Kidney epithelial cell (primary cell): ENCODE measurements around the gene REEP2. TPM values are rescaled to one million over a fixed set of nuclear protein-coding genes. Genes with fewer than 3 reads are reported as not detected.

Experiments used
- DNase-seq: peaks from one replicate; pipeline ENCODE4 v3.0.0-alpha.2; 2010; ENCODE audit warnings: low read depth
- H3K27me3 ChIP-seq: 2 replicates; pipeline ENCODE4 v1.6.0; 2011; ENCODE audit warnings: low read length; ENCODE audit not compliant: control insufficient read depth, insufficient read depth
- H3K36me3 ChIP-seq: 2 replicates; pipeline ENCODE4 v1.5.1; 2011; ENCODE audit warnings: low read length; ENCODE audit not compliant: control insufficient read depth, insufficient read depth
- H3K4me3 ChIP-seq: 2 replicates; pipeline ENCODE4 v1.5.1; 2011; ENCODE audit warnings: low read depth, mild to moderate bottlenecking, control low read depth, low read length
- total RNA-seq: library from RNA; depleted of rRNA; stranded (reverse); fragments of >200 nt; gene quantifications from 2 replicates; pipeline ENCODE4 v1.2.3, GENCODE V29; 2015
- TF ChIP-seq, protein P1 (sequence below): IDR thresholded peaks from 2 replicates; pipeline ENCODE4 v1.5.1; 2011; ENCODE audit warnings: mild to moderate bottlenecking, moderate library complexity, low read length, control low read depth, inconsistent platforms; ENCODE audit not compliant: insufficient read depth, poor library complexity, severe bottlenecking

REEP2 gene
- total RNA-seq, 1 donor from 2014 or later: 34.7 TPM

DNA sequence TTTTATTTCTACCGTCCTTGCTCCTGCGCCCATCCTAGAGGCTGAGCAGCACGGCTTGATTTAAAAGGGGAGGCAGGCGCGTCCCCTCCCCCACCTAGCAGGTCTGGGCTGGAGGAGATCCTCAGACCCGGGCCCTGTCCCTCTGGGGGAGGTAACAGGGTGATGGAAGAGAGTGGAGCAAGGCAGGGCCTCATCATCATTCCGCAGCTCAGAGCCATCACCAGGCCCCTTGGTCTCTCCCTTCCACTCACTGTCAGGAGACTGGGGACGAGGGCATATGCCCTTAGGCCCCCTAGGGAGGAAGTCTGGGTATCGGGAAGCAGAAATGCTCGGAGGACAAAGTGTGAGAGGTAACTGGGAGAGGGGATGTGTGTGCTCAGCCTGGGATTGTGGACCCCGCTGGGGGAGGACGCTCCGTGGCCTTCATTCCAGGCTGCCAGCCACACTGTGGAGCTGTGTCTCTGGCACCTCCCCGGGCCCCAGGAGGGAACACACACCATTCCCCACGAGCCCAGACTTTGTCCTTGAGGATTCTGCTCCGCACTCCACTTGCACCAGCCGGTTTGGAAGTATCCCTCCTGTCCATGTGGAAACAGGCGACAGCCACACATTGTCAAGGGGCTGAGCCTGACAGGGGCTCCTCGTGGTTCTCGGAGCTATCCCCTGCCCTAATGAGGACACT, 761 bp downstream of the REEP2 start:
- Histone ChIP-seq H3K27me3 (no peaks in the 10 kb centered on the region), H3K36me3 (peaks cover 1% of the 10 kb centered on the region), H3K4me3 (peak overlapping the region; percentile 60)
- TF ChIP-seq, protein P1, sequence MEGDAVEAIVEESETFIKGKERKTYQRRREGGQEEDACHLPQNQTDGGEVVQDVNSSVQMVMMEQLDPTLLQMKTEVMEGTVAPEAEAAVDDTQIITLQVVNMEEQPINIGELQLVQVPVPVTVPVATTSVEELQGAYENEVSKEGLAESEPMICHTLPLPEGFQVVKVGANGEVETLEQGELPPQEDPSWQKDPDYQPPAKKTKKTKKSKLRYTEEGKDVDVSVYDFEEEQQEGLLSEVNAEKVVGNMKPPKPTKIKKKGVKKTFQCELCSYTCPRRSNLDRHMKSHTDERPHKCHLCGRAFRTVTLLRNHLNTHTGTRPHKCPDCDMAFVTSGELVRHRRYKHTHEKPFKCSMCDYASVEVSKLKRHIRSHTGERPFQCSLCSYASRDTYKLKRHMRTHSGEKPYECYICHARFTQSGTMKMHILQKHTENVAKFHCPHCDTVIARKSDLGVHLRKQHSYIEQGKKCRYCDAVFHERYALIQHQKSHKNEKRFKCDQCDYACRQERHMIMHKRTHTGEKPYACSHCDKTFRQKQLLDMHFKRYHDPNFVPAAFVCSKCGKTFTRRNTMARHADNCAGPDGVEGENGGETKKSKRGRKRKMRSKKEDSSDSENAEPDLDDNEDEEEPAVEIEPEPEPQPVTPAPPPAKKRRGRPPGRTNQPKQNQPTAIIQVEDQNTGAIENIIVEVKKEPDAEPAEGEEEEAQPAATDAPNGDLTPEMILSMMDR: no peak
- no peak for DNase-seq

DNA sequence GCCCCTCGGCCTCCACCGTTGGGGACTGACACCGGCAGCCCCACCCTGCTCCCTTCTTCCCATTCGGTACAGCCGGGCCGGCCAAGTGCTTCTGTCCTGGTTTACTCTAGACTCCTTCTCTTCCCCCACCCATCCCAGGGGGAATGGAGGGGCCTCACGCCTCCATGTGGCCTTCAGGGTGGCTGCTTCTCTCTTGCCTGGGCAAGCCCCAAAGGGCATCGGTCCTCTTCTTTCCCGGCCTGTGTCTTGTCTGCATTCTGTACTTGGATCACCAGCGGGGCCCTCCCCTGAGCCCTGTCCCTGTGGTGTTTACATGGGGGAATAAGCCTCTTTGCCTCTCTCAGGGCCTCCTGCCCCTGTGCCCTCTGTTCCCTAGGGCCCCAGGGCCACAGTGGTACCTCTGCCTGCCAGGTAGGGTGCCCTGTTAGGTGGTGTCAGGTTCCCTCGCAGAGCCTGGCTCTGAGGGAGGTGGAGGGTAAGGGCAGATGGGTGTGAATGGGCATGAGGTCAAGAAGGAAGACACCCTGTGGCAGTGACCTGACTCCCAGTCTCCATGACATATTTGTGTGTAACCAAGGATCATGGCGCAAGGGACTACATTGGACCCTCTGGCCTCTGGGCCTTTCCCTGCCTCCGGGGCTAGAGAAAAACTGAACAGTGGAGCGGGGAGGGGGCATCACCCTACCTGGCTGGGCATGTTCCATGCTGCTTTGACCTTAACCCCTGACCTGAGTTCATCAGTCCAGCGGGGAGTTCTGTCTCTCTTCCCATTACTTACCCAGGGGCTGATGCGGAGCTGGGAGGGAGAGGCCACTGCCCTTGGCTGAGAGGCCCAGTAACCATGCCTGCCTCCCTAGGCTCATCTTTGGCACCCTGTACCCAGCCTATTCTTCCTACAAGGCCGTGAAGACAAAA, 1.6 kb downstream of the REEP2 start:
- no peak for DNase-seq

DNA sequence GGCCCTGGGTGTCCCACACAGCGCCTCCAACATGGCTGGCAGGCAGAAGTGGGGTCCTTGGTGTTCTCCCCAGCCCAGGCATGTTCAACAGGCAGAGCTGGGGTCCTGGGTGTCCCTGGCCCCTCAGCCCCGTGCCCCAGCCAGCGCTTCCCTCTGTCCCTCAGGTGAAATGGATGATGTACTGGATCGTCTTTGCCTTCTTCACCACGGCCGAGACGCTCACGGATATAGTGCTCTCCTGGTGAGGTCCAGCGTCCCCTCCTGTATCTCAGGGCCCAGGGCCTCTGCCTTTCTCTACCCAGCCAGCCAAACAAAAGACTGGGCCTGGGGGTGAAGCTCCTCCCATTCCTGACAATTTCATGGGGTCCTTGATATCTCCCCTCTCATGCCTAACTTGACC, 2.4 kb downstream of the REEP2 start:
- no peak overlapping the region for H3K4me3 ChIP-seq
- no peaks in the 10 kb centered on the region for H3K36me3 ChIP-seq
- TF ChIP-seq, protein P1: no peak
- no peak for DNase-seq
- H3K27me3 ChIP-seq: no peaks in the 10 kb centered on the region

More for the DNA sequence above, 1.6 kb downstream of the REEP2 start:
- TF ChIP-seq, protein P1: no peak
- Histone ChIP-seq H3K4me3 (no peak overlapping the region), H3K27me3 (no peaks in the 10 kb centered on the region), H3K36me3 (peaks cover 1% of the 10 kb centered on the region)

DNA sequence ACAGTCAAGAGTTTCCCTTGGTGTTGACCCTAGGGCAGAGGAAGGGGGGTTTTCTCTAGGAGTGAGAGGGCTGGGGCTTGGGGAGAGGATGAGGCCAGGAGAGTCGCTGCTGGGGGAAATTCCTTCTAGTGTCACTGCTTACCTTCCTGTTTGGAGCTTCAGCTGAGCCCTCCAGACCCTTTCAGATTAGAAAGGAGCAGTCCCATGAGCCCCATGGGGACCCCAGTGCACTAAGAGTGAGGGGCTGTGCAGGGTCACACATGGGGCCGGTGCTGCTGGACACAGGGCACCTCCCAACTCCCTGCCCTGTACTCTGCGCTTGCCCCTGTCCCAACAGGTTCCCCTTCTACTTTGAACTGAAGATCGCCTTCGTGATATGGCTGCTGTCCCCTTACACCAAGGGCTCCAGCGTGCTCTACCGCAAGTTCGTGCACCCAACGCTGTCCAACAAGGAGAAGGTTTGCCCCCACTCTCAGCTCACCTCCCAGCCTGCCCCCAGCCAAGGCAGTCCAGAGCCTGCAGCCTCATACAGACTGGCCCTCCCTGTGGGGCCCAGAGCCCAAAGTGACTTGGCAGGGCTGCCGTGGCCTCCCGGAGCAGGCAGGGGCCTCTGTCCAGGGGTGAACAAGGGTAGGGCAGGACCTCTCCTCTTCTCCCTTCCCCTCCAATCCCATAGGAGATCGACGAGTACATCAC, 5.4 kb downstream of the REEP2 start:
- H3K36me3 ChIP-seq: no peaks in the 10 kb centered on the region
- no peaks in the 10 kb centered on the region for H3K27me3 ChIP-seq
- TF ChIP-seq, protein P1: no peak
- H3K4me3 ChIP-seq: no peak overlapping the region
- DNase-seq: no peak

DNA sequence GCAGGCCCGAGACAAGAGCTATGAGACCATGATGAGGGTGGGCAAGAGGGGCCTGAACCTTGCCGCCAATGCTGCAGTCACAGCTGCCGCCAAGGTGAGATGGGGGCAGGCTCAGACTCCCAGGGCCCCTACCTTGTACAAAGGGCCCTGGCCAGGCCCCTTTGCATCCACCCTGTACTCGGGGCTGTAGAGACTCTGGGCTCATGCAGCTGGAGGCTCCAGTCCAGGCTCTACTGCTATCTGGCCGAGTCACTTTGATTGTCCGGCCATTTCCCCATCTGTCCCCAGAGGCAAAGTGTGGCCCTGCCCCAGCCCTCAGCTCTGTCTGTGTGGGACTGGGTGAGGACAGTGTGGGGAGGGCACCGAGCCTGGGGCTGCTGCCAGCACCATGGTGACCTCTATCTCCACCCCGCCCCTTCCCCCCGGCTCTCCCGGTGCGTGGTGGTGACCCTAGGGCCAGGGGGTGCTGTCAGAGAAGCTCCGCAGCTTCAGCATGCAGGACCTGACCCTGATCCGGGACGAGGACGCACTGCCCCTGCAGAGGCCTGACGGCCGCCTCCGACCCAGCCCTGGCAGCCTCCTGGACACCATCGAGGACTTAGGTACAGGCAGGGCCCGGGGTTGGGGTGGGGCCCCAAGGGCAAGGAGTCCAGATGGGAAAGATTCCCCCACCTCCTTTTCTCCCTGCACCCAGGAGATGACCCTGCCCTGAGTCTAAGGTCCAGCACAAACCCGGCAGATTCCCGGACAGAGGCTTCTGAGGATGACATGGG, 6.1 kb downstream of the REEP2 start:
- Histone ChIP-seq H3K36me3 (no peaks in the 10 kb centered on the region), H3K4me3 (no peak overlapping the region), H3K27me3 (no peaks in the 10 kb centered on the region)
- no peak for DNase-seq
- TF ChIP-seq, protein P1: no peak
